Panc1 (cell line): Measurements from ENCODE around the gene PYGM. TPM values are rescaled to one million over a fixed set of nuclear protein-coding genes. Genes with fewer than 3 reads are reported as not detected.

Source experiments
- ATAC-seq: fragments of 200-7000 bp; cut with Tn5 transposase; 2 replicates; pipeline ENCODE4 v1.9.1; 2020; ENCODE audit warnings: mild to moderate bottlenecking, moderate library complexity
- BruUV-seq: library from RNA; stranded (reverse); fragments of 400-500 nt; replicated peaks from 2 replicates; lab custom pipeline; 2021; lab: Mats Ljungman, UMichigan
- CTCF ChIA-PET: fragments of 300-600 bp; sonication (Branson Sonifier 250); formaldehyde crosslinking; loops from one replicate; lab custom pipeline; 2022; ENCODE audit warnings: antibody characterized with exemption; lab: Charles Lee
- POLR2A ChIA-PET: fragments of 300-600 bp; sonication (Branson Sonifier 250); formaldehyde crosslinking; loops from one replicate; lab custom pipeline; 2022; ENCODE audit warnings: antibody characterized with exemption; lab: Charles Lee
- DNase-seq: peaks from one replicate; pipeline ENCODE4 v3.0.0-alpha.2; 2010; ENCODE audit warnings: low read depth, low spot score
- H3K27ac ChIP-seq: 2 replicates; pipeline ENCODE4 v1.5.1; 2011; ENCODE audit warnings: mild to moderate bottlenecking, low read length, inconsistent platforms
- H3K27me3 ChIP-seq: fragments of 200-500 bp; sonication (Bioruptor generic); 2 replicates; pipeline ENCODE4 v1.6.0; 2014; ENCODE audit warnings: low read length, inconsistent platforms; ENCODE audit not compliant: control insufficient read depth, insufficient read depth
- H3K36me3 ChIP-seq: fragments of 200-500 bp; sonication (Bioruptor generic); 2 replicates; pipeline ENCODE4 v1.5.1; 2014; ENCODE audit warnings: inconsistent platforms, mild to moderate bottlenecking, low read length, moderate library complexity; ENCODE audit not compliant: control insufficient read depth, insufficient read depth
- H3K4me1 ChIP-seq: 2 replicates; pipeline ENCODE4 v1.5.1; 2011; ENCODE audit warnings: inconsistent platforms, mild to moderate bottlenecking, low read length, moderate library complexity; ENCODE audit not compliant: control insufficient read depth, insufficient read depth
- H3K4me3 ChIP-seq, 2 experiments: 2 replicates each; pipeline ENCODE4 v1.5.1; 2011 to 2012; ENCODE audit warnings: low read depth in 2 of 2, low read length in 2 of 2, mild to moderate bottlenecking in 2 of 2, inconsistent platforms in 1 of 2, moderate library complexity in 1 of 2
- H3K9me3 ChIP-seq: fragments of 200-500 bp; sonication (Bioruptor generic); 2 replicates; pipeline ENCODE4 v1.5.1; 2014; ENCODE audit warnings: low read depth, mild to moderate bottlenecking, inconsistent platforms, low read length, moderate library complexity; ENCODE audit not compliant: control insufficient read depth, insufficient read depth
- CTCF ChIP-seq: fragments of 450-650 bp; IDR thresholded peaks from 2 replicates; pipeline ENCODE4 v1.5.1; 2017; ENCODE audit warnings: mild to moderate bottlenecking
- POLR2AphosphoS5 ChIP-seq: IDR thresholded peaks from 2 replicates; pipeline ENCODE4 v1.6.1; 2012; ENCODE audit warnings: mild to moderate bottlenecking, low read depth, low read length, moderate library complexity
- REST ChIP-seq, 2 experiments: IDR thresholded peaks; 2 replicates each; pipeline ENCODE4 v1.6.1; 2011 to 2012; ENCODE audit warnings: low read depth in 2 of 2, control low read depth in 1 of 2, low read length in 1 of 2, mild to moderate bottlenecking in 1 of 2, moderate library complexity in 1 of 2; ENCODE audit not compliant: insufficient read depth in 1 of 2
- SIN3A ChIP-seq: IDR thresholded peaks from 2 replicates; pipeline ENCODE4 v1.6.1; 2012; ENCODE audit warnings: low read depth, mild to moderate bottlenecking, low read length, moderate library complexity, borderline replicate concordance; ENCODE audit not compliant: insufficient read depth
- TCF7L2 ChIP-seq: IDR thresholded peaks from 2 replicates; pipeline ENCODE4 v1.6.1; 2011; ENCODE audit warnings: mild to moderate bottlenecking, low read depth, low read length, inconsistent platforms
- in situ Hi-C: cut with HindIII; loops from 2 replicates; pipeline ENCODE4 v1.10.0; 2016; ENCODE audit warnings: low sequenced_read_pairs, low pct_unique_long_range_greater_than_20kb
- intact Hi-C: fragments of 100-400 bp; cut with micrococcal nuclease; formaldehyde crosslinking; loops from one replicate; pipeline ENCODE4 v1.10.0; 2022; ENCODE audit not compliant: unreplicated experiment
- total RNA-seq: library from RNA; stranded (reverse); gene quantifications from one replicate; pipeline ENCODE4 v1.2.1, GENCODE V29; 2021; ENCODE audit not compliant: unreplicated experiment

The PYGM gene
- total RNA-seq, 1 experiment from 2014 or later = 0.39 TPM

GRCh38 chr11:64751136-64751535, 8.6 kb downstream of the PYGM start:
- Histone ChIP-seq H3K36me3 (no peaks in the 10 kb centered on the region), H3K27ac (no peak overlapping the region), H3K9me3 (no peaks in the 10 kb centered on the region), H3K4me1 (no peaks in the 10 kb centered on the region), H3K4me3 (no peak overlapping the region), H3K27me3 (no peaks in the 10 kb centered on the region)
- DNase-seq (no peak), ATAC-seq (no peak)
- in situ Hi-C loops (no loop called here), intact Hi-C loops (no loop called here)
- no peak for TF ChIP-seq SIN3A
- no peak for TF ChIP-seq CTCF
- no peak for TF ChIP-seq TCF7L2
- TF ChIP-seq POLR2AphosphoS5 = no peak
- TF ChIP-seq REST (IDR thresholded peaks at IDR 0.05; ENCODE audit: insufficient read depth in 1 of 2, low read depth in 2 of 2, low read length in 1 of 2) = no peak
- BruUV-seq = no TSS peak
- ChIA-PET CTCF (no interaction called here), POLR2A (no interaction called here)

- ATAC-seq = no peak
- ChIA-PET CTCF (no interaction called here), POLR2A (no interaction called here)
- no TSS peak for BruUV-seq
- in situ Hi-C loops = no loop called here
- no peak for DNase-seq
- intact Hi-C loops = no loop called here
- H3K27ac ChIP-seq = no peak overlapping the region
- H3K27me3 ChIP-seq = no peaks in the 10 kb centered on the region
- TF ChIP-seq REST (IDR thresholded peaks at IDR 0.05; ENCODE audit: insufficient read depth in 1 of 2, low read depth in 2 of 2, low read length in 1 of 2) (no peak), TCF7L2 (no peak), SIN3A (no peak), POLR2AphosphoS5 (no peak), CTCF (no peak)
- peaks cover 2% of the 10 kb centered on the region; the same call in 1 of the 2 replicates for H3K4me1 ChIP-seq
- no peaks in the 10 kb centered on the region for H3K9me3 ChIP-seq
- no peak overlapping the region for H3K4me3 ChIP-seq
- no peaks in the 10 kb centered on the region for H3K36me3 ChIP-seq
Measured at GRCh38 chr11:64750361-64751054, 9.3 kb downstream of the PYGM start.
